SK-N-SH treated with all-trans-retinoic acid at 6 μM for 48 hours (cell line): ENCODE measurements around the gene SMYD3.

Experiments used
- ATAC-seq: fragments of 200-7000 bp; cut with Tn5 transposase; 3 replicates; pipeline ENCODE4 v1.9.1; 2020; ENCODE audit warnings: mild to moderate bottlenecking, moderate library complexity
- ARNTL ChIP-seq: fragments of 450-650 bp; formaldehyde crosslinking; IDR thresholded peaks from 2 replicates; pipeline ENCODE4 v1.5.0; 2020; ENCODE audit warnings: low read depth, mild to moderate bottlenecking, moderate library complexity, borderline replicate concordance
- BACH2 ChIP-seq: fragments of 250-450 bp; sonication (Bioruptor Pico); IDR thresholded peaks from 2 replicates; pipeline ENCODE4 v1.9.0; 2021; ENCODE audit warnings: mild to moderate bottlenecking, borderline replicate concordance
- CREB5 ChIP-seq: fragments of 250-450 bp; sonication (Bioruptor Pico); IDR thresholded peaks from 2 replicates; pipeline ENCODE4 v1.5.1; 2020; ENCODE audit warnings: low read depth, mild to moderate bottlenecking, moderate library complexity
- CSDC2 ChIP-seq: fragments of 250-450 bp; sonication (Bioruptor Pico); IDR thresholded peaks from 2 replicates; pipeline ENCODE4 v1.5.0; 2020; ENCODE audit warnings: mild to moderate bottlenecking, moderate library complexity
- CSRNP3 ChIP-seq: fragments of 250-450 bp; sonication (Bioruptor Pico); IDR thresholded peaks from 2 replicates; pipeline ENCODE4 v1.5.1; 2021; ENCODE audit warnings: mild to moderate bottlenecking, moderate library complexity
- ESRRG ChIP-seq: fragments of 250-450 bp; sonication (Bioruptor Pico); IDR thresholded peaks from 2 replicates; pipeline ENCODE4 v1.6.1; 2021; ENCODE audit warnings: mild to moderate bottlenecking
- GLIS3 ChIP-seq: fragments of 250-450 bp; sonication (Bioruptor Pico); IDR thresholded peaks from 2 replicates; pipeline ENCODE4 v1.5.0; 2020; ENCODE audit warnings: mild to moderate bottlenecking, moderate library complexity
- ISL1 ChIP-seq: fragments of 250-450 bp; sonication (Bioruptor Pico); IDR thresholded peaks from 2 replicates; pipeline ENCODE4 v2.1.2; 2022; ENCODE audit warnings: mild to moderate bottlenecking, moderate library complexity
- OSR1 ChIP-seq: fragments of 250-450 bp; sonication (Bioruptor Pico); IDR thresholded peaks from 2 replicates; pipeline ENCODE4 v1.8.0; 2022; ENCODE audit warnings: moderate library complexity, mild to moderate bottlenecking, inconsistent platforms
- POU6F1 ChIP-seq: fragments of 250-450 bp; sonication (Bioruptor Pico); IDR thresholded peaks from 2 replicates; pipeline ENCODE4 v1.8.0; 2021; ENCODE audit warnings: low read depth, mild to moderate bottlenecking, moderate library complexity, borderline replicate concordance
- PPARA ChIP-seq: fragments of 250-450 bp; sonication (Bioruptor Pico); IDR thresholded peaks from 2 replicates; pipeline ENCODE4 v1.5.0; 2020; ENCODE audit warnings: mild to moderate bottlenecking, borderline replicate concordance
- SNAI2 ChIP-seq: fragments of 250-450 bp; sonication (Bioruptor Pico); IDR thresholded peaks from 2 replicates; pipeline ENCODE4 v1.5.0; 2020; ENCODE audit warnings: mild to moderate bottlenecking, moderate library complexity
- TOX ChIP-seq: fragments of 250-450 bp; sonication (Bioruptor Pico); IDR thresholded peaks from 2 replicates; pipeline ENCODE4 v1.8.0; 2021; ENCODE audit warnings: mild to moderate bottlenecking, moderate library complexity, borderline replicate concordance
- TSHZ2 ChIP-seq: fragments of 250-450 bp; sonication (Bioruptor Pico); IDR thresholded peaks from 2 replicates; pipeline ENCODE4 v1.5.0; 2020; ENCODE audit warnings: mild to moderate bottlenecking, moderate library complexity
- ZFP3 ChIP-seq: fragments of 250-450 bp; sonication (Bioruptor Pico); IDR thresholded peaks from 2 replicates; pipeline ENCODE4 v1.5.0; 2020; ENCODE audit warnings: mild to moderate bottlenecking, moderate library complexity
- ZFP30 ChIP-seq: fragments of 450-650 bp; formaldehyde crosslinking; IDR thresholded peaks from 2 replicates; pipeline ENCODE4 v1.5.0; 2022; ENCODE audit warnings: mild to moderate bottlenecking, moderate library complexity
- ZNF565 ChIP-seq: fragments of 450-650 bp; formaldehyde crosslinking; conservative IDR thresholded peaks from 2 replicates; pipeline ENCODE4 v1.5.0; 2020; ENCODE audit warnings: low read depth, mild to moderate bottlenecking, moderate library complexity
- ZNF70 ChIP-seq: fragments of 450-650 bp; formaldehyde crosslinking; IDR thresholded peaks from 2 replicates; pipeline ENCODE4 v1.5.0; 2020; ENCODE audit warnings: mild to moderate bottlenecking, moderate library complexity
- ZNF8 ChIP-seq: fragments of 450-650 bp; formaldehyde crosslinking; IDR thresholded peaks from 2 replicates; pipeline ENCODE4 v1.5.0; 2020; ENCODE audit warnings: mild to moderate bottlenecking, moderate library complexity

Gene SMYD3

GRCh38 chr1:246373828-246374569 is 133.1 kb downstream of the SMYD3 start:
- ATAC-seq = no peak
- TF ChIP-seq SNAI2 (CRISPR knock-in tag) (no peak), TOX (CRISPR knock-in tag) (no peak)

- ATAC-seq = no peak
- no peak for TF ChIP-seq CSDC2 (CRISPR knock-in tag)
- no peak for TF ChIP-seq CREB5 (CRISPR knock-in tag)
- TF ChIP-seq ZFP30 (CRISPR knock-in tag) = no peak
- TF ChIP-seq CSRNP3 = no peak
- no peak for TF ChIP-seq ZNF565 (CRISPR knock-in tag)
- TF ChIP-seq ARNTL (CRISPR knock-in tag) = no peak
- TF ChIP-seq POU6F1 (CRISPR knock-in tag) = no peak
- TF ChIP-seq ZFP3 (CRISPR knock-in tag) = no peak
- no peak for TF ChIP-seq TOX (CRISPR knock-in tag)
- TF ChIP-seq ZNF8 = no peak
- no peak for TF ChIP-seq TSHZ2 (CRISPR knock-in tag)
- no peak for TF ChIP-seq ISL1
- no peak for TF ChIP-seq ESRRG
- no peak for TF ChIP-seq ZNF70 (CRISPR knock-in tag)
- TF ChIP-seq GLIS3 = no peak
- TF ChIP-seq SNAI2 (CRISPR knock-in tag) = no peak
Observed at GRCh38 chr1:246372559-246372958, 134.5 kb downstream of the SMYD3 start.

- TF ChIP-seq ZNF565 (CRISPR knock-in tag) (no peak), ZNF8 (no peak), SNAI2 (CRISPR knock-in tag) (no peak), ZFP3 (CRISPR knock-in tag) (no peak), ZNF70 (CRISPR knock-in tag) (no peak), POU6F1 (CRISPR knock-in tag) (no peak), GLIS3 (no peak), ESRRG (no peak), ZFP30 (CRISPR knock-in tag) (no peak), OSR1 (no peak)
- no peak for ATAC-seq
Observed at GRCh38 chr1:246367041-246367440, 140.0 kb downstream of the SMYD3 start.

- no peak for ATAC-seq
- TF ChIP-seq ZNF70 (CRISPR knock-in tag) (no peak), ESRRG (no peak), CREB5 (CRISPR knock-in tag) (no peak), SNAI2 (CRISPR knock-in tag) (no peak), PPARA (CRISPR knock-in tag) (no peak), ZFP3 (CRISPR knock-in tag) (no peak), TSHZ2 (CRISPR knock-in tag) (no peak), TOX (CRISPR knock-in tag) (no peak), CSRNP3 (no peak), BACH2 (CRISPR knock-in tag) (no peak), ZFP30 (CRISPR knock-in tag) (no peak)
- TF ChIP-seq, all 23 proteins: peak for 0
Observed at GRCh38 chr1:246365708-246366107, 141.4 kb downstream of the SMYD3 start.
